ENCODE measurements around the gene SARDH.
"Not testable (repeated sequence)": the region's sequence is repeated elsewhere in the genome, so short reads cannot be mapped to it uniquely, and the experiment has no call there.

Gene SARDH

DNA sequence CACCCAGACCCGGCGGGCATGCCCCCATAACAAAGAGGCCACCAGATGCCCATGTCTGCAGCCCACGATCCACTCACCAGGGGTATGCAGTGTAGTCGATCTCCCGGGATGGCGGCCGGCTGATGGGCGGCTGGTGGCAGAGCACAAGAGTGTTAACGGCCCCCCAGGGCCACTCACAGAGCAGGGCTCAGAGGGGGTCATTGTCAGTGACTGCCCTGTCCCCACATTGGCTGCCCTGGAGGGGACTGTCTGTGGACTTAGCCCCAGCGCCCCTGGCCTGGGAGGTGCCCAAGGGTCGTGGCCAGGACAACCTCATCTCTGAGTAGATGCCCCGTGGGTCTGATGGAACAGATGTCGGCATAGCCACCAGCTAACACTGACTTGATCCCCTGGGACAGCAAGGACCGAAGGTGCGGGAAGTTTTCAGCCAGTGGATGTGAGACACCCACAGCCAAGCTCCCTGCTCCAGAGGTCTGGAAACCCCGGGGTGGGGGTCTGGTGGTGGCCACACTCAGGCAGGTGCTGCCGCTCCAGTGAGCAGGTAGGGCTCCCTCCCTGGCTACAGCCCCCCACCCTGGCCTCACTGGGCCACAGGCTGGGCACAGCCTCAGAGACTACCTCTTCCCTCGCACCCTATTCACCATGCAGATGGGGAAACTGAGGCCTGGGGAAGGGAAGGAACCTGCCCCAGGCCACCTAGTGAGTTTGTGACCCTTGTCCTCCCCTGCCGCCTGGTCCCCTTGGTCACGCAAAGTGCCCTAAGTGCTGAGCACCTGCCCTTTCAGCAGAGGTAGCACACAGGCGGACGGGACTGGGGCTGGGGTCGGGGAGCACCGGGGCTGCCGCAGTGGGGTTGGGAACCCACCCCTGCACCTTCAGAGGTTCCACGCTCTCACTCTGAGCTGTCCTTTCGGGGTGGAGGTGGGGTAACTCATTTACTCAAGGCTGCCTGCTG is 38.1 kb upstream of the SARDH start:
- DNase-seq = no peak

DNA sequence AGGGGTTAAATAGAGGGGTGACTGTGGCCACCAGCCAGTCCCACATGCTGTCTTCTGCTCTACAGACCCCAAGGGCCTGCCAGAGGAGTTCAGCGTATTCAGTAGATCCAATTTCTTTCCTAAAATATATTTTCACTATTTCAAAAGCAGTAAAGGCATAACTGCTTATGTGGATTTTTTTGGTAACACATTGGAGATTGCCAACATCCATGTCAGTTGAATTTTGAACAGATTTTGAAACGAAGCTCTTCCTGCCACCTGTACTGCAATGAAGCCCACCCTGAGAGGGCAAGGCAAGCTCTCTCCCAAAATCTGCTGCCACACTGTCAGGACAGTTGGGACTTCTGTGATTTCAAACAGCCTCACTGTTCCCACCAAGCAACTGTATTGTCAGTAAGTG is 37.1 kb upstream of the SARDH start:
- no peak for DNase-seq

DNA sequence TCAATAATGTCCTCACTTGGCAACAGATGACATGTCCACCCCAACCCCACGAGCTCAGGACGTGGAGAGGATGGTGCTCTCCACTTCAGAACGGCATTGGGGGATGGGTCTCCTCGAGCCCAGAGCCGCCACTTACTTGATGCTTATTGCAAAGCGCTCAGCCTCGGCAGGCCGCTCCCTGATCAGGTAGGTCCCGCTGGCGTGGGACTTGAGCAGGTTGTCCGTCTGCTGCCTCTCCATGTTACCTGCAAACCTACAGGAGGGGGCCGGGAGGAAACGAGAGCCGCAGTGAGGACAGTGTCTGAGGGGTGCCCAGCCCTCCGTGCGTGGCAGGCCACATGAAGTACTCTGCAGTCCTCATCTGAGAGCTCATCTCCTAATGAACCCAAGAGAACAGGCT is 36.6 kb upstream of the SARDH start:
- DNase-seq = no peak

DNA sequence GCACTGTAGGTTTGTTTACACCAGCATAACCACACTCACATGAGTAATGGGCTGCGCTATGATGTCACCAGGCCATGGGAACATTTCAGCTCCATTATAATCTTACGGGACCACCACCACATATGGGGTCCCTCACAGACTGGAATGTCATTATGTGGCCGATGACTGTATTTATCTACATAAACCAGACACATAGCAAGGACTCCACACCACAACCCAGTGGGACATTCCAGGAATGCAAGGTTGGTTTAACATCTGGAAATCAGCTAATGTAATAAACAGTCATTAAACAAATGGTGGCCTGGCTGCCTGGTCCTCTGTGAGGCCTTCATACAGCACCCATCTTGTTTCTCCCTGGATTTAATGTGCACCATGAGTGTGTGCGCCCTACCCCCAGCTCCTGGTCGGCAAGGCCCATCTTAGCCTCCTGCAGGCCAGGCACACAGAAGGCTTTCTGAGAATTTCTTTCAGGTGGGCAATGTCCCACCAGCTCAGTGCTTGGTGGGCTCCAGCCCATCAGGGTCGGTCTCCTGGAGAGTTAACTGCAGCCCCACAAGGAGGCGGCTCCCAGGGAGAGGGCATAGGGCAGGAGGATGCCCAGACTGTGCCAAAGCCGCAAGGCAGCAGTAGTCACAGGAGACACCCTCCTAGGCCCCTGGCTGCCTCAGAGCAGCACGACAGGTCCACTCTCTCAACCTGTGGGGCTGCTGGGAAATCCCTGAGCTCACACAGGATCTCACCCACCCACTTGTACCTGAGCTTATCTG is 35.9 kb upstream of the SARDH start:
- no peak for DNase-seq

DNA sequence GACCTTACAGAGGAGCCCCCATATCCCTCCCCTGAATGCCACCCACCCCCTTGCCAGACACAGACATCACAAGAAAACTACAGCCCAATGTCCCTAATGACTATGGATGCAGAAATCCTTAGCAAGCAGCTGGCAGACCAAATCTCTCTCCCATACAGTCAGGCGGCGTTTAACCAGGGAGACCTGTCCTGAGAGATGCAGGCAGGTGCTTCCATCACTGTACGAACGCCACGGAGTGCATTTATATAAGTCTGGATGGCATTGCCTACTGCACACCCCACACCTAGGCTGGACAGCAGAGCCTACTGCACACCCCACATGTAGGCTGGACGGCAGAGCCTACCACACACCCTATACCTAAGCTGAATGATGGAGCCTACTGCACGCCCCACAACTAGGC is 34.4 kb upstream of the SARDH start:
- DNase-seq = no peak

DNA sequence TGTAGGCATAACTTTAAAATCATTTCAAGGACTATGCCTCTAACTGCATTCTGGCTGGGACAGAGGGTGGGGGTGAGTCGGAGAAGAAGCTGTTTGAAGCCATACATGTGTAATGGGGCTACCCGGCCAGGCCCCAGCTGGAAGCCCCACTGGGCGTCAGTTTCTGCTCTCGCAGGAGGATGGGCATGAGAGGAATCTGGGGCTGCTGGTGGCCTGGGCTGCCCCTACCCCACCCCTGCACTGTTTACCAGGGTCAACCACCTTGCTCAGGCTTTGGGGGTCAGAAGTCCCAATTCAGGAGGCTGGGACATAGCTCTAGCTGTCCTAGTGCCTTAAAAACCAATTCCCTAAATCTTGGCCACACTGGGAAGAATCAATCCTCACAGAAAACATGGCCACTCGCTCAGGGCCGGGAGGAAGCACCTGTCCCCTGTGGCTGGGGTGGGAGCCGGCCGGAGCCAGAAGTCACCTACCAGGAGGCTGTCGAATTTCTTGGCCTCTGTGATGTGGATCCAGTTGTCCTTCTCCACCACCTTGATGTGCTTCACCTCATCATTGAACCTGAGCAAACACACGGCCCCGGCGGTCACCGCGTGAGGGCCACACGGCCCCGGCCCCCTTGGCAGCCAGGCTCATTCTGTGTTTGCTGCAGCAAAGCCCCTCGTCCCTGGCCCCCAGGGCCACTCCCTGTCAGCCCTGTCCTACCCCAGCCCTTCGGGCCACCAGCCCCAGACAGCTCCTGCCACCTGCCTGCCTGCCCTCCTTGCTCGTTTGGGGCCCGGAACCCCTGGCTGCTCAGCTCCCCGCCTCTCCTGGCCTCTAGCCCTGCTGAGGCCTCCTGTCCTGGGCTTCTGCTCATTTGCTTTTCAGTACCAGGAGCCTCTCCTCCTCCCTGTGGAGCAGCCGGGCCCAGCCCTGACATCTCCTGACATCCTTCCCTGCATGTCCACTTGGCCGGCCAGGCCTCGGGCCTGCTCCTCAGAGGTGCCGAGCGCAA is 33.6 kb upstream of the SARDH start:
- DNase-seq = no peak

DNA sequence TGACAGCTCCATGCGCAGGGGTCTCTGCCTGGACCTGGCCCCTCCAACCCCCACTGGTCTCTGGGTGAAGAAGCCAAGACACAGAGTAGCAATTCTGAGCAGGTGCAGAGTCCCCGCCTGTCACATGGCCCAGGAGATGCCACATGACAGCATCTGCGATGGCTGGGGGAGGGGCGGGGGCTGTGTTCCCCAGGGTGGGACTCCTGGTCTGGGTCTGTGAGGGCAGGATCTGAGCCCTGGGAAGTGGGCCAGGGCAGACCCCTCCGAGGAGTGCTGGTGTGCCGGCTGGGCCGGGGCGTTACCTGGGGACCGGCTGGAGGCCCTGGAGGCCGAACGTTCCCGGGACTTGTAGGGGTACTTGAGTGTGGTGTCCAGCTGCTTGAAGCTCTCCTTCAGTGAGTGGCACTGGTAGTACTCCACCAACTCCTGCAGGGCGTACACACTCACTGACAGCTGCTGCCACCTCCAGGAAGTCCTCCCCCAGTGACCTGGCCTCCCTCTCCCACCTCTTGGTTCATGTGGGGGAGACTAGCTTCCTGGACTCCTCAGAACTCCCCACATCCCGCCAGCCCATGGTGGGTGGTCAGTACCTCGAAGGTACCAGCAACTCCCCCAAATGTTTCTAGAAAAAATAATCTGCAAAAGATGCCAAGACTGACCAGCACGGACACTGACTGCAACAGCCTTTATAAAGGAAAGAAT is 32.1 kb upstream of the SARDH start:
- DNase-seq = no peak

DNA sequence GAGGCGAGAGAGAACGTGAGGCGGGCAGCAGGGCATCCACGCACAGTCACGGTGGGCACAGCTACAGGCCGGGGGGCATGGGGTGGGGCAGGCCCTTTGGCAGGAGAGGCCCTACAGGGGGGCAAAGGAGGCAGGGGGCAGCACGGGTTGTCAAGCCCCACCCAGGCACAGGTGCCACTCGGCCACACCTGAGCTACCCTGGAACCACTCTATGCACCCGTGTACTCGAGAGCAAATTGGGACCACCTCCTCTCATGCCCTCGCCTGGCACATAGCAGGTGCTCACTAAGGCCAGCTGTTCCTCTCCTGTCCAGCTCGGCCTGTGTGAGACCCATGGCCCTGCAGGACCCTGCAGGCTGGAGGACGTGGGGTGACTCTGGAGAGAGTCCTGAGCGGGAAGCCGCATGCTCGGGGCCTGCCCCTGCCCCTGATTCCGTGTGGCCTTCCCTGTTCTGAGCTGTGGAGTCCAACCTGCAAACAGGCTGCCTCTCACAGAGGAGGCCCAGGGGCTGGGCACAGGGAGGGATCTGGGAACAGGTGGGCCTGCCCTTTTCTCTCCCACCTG is 31.4 kb upstream of the SARDH start:
- no peak for DNase-seq

DNA sequence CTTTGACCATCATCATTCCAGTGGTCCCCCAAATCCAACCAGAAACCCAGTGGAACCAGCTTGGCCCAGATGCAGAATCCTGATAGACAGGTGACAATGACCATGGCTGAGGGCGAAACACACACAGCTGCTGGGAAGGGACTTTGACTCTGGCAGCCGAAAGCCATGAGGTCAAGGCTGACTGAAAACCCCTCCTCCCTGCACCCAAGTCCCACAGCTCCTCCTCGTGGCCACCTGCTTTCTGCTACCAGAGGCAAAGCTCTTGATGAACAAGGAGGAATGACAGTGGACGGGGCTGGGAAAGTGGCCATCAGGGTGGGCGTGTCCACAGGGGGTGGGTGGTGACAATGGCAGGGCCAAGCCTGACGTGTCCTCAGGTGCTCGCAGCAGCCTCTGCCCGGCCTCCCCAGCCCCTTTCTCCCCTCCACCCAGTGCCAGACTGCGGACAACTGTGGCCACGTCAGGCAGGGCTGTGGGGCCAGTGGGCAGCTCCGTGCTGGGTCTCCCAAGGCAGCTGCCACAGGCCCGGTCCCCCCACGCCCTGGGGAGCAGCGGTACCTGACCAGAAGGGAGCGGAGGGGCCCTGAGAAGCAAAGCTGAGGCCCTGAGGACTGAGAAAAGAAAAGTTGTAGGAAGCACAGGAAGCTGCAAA is 30.8 kb upstream of the SARDH start:
- DNase-seq = no peak

DNA sequence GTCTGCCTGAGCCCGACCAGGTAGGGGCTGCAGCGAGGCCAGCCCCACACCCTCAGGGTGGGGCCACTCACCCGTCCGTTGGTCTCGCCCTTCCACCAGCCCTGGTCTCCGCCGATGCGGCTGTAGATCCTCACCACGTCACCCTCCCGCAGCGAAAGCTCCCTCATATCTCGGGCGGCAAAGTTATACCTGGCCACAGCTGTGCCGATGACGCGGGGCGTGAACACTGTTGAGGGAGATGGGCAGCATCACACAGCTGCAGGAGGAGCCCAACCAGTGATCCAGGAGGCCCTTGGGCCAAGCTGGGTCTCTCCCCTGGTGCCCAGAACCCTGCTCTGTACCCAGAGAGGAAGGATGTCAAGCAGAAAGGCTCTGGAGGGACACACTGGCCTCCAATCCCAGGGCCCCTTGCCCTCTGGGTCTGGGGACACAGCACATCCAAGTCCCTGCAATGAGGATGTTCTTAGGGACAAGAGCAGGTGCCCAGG is 30.3 kb upstream of the SARDH start:
- no peak for DNase-seq

DNA sequence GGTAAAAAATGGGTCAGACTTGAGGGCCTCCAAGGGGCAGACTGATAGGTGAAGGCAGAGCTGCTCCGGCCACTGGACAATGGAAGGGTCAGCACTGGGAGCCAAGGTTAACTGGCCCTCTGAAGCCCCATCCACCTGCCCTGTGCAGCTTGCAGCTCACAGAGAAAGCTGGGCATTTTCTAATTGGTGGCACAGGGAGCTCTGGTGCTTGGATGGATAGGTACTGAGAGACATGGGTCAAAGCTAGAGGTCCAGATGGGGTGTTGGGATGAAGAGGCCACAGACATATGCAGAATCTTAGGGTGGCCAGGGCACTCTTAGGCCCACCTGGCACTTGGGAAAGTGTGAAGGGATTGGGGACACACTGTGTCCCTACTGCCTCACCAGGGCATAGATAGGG is 29.5 kb upstream of the SARDH start:
- no peak for DNase-seq

DNA sequence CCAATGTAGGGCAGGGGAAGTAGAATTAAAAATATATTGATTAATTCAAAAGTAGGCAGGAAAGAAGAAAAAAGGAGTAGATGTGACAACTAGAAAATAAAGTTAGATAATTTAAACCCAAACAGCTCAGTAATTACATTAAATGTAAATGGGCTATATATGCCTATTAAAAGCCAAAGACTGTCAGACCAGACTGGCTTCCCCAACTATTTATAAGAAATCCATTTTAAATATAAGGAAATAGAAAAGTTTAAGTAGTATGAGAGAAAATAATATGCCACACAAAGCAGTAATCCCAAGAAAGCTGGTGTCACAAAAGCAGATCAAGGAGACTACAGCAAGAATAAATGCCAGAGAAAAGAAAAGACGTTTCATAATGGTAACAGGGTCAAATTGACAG is 28.9 kb upstream of the SARDH start:
- DNase-seq = no peak

DNA sequence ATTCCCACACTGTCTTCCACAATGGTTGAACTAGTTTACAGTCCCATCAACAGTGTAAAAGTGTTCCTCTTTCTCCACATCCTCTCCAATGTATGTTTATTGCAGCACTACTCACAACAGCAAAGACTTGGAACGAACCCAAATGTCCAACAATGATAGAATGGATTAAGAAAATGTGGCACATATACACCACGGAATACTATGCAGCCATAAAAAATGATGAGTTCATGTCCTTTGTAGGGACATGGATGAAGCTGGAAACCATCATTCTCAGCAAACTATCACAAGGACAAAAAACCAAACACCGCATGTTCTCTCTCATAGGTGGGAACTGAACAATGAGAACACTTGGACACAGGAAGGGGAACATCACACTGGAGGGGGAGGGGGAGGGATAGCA is 28.1 kb upstream of the SARDH start:
- not testable (repeated sequence) for DNase-seq

DNA sequence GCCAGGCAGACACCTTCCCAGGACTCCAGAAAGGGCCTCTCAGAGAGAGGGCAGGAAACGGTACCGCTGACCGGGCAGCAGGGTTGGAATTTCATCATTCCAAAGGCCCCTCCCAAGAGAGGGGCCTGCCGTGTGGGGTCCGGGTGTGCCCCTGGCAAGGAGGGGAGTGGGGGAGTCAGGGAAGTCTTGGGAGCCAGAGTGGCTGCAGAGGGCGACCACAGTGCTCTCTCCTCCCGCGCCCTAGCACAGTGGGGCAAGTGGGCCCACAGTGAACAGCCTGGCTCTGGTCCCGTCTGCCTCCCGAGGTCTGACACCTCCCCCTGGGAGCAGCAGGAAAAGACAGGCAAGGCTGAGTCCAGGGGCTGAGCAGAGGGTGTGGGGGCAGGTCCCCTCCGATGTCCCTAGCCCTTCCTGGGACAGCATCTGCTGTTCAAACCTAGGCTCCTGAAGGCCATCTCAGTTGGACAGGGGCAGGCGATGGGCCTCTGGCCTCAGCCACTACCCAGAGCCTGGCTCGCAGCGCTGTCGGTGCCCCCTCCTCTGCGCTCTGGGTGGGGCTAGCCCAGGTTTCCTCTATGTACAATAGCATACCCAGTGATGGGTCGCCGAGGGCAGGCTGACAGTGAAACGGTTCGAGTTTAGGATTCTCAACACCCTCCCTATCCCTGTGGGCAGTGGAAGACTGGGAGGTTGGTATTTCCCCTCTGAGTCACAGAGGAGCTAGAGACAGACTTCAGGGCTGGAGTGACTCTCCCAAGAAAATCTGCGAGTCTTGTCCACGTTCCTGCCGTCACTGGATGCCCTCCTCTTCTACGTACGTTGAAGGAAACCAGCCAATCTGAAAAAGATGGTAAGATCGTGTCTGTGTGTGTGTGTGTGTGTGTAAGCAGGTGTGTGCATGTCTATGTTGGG is 25.4 kb upstream of the SARDH start:
- no peak for DNase-seq

DNA sequence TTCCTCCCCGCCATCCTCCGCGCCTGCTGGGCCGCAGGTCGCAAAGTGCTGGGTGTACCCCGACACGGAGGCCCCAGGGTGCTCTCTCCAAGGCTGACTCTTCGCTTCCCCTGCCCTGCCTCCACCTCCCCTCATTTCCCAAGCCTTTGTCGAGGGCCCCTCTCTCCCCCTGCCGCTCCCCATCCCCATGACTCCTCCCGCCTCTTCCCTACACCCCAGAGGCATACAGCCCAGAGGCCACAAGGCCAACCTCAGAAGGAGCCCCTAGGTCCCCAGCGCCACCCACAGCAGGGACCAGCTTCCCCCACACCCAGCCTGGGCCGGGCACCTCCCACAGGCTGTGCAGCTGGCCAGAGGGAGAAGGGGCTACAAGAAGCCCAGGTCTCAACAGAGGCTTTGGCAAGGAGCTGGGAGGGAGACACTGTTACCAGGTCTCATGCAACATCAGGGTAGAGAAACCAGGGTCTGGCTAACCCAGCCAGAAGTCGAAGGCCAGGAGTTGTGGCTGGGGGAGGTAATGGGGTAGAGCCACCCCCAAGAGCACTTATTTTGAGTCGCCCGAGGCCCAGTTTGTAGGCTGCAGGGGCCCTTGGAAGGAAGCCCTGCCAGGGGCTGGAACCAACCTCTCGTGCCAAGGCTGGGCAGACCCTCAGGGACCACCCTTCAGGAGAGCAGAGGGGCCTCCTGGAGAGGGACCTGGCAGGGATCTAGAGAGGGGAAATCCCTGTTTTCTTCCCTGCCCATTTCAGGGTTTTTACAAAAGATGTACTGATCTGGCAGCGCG is 24.5 kb upstream of the SARDH start:
- no peak for DNase-seq

DNA sequence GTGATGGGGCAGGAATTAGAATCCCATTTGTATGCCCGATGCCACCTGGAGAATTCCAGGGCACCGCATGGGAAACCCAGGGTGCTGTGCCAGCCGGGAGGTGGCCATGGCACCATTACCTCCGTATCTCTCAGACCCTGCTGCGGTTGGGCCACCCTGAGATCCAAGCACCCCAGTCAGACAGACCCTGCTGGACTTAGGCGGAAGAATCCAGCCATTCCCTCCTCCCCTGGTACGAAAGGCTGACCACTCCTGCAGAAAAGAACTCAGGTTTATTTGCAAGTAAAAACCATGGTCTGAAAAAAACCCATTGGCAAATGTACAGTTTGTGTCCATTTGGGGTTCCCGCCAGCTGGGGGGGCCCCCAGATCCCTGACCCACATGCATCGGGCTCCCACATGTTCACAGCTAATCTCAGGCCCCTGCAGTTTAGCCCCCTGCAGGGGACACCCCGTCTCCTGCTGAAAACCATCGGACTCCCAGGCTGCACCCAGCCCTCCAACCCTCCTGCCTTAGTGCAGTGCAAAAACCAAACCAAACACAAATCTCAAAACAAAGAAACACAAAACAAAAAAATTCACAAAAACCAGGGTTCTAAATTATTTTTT is 23.6 kb upstream of the SARDH start:
- no peak for DNase-seq

DNA sequence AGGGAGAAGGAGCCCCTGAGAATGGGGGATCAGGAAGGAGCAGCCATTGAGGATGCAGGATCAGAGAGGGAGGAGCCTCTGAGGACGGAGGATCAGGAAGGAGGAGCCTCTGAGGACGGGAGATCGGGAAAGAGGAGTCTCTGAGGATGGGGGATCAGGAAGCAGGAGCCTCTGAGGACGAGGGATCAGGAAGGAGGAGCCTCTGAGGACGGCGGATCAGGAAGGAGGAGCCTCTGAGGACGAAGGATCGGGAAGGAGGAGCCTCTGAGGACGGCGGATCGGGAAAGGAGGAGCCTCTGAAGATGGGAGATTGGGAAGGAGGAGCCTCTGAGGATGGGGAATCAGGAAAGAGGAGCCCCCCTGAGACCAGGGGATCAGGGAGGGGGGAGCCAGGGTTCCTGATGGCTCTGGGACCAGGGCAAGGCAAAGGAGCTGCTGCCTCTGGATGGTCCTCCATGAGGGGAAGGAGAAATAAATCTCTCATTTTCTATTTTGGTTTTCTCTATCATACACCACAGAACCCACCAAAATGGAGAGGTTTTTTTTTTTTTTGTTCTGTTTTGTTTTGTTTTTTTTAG is 22.6 kb upstream of the SARDH start:
- no peak for DNase-seq

DNA sequence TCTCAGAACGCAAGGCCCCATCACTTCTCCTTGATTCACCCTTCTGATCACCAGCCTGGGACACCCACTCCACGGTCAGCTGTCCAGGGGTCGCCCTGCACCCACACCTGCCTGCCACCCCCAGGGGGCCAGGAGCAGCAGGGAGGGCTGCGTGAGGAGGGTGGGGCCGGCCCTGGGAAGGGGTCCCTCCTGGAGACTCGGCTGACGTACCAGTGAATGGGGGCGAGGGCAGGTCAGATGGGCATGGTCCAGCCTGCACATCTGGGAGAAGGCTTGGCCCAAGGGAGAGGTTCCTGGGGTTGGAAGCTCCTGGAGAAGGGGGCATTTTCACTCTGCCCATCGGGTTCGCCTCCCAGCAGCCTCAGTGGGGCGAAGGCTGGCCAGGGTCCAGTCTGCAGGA is 21.8 kb upstream of the SARDH start:
- DNase-seq = no peak
